Measurements from ENCODE around the gene RMND5B.

DNA sequence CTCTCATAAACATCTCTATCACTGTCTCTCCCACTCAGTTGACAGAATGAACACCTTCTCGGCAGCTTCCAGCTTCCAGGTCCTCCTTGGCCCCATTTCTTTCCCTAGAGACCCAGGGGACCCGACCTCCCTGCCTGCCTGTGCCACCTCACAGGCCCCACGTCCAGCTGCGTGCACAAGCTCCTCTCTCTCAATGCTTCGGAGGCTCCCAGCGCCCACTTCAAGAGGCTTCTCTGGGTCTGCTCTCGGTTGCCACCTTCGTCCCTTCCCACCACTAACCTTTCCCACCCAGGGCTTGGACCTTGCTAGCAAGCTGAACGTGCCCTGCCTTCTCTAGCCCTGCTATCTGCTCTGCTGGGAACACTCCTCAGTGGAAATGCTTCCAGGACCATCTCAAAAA lies 20.3 kb upstream of the RMND5B start:
- TF ChIP-seq, protein P1, sequence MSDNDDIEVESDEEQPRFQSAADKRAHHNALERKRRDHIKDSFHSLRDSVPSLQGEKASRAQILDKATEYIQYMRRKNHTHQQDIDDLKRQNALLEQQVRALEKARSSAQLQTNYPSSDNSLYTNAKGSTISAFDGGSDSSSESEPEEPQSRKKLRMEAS (IDR thresholded peaks at IDR 0.05) = no peak
- no peak for TF ChIP-seq NCOA2 (CRISPR knock-in tag; IDR thresholded peaks at IDR 0.05)
- TF ChIP-seq ZNF274 (CRISPR knock-in tag; IDR thresholded peaks at IDR 0.05) = no peak
- TF ChIP-seq MTF2 (CRISPR knock-in tag; IDR thresholded peaks at IDR 0.05; ENCODE audit: borderline replicate concordance) = no peak
- no peak for TF ChIP-seq SUZ12 (IDR thresholded peaks at IDR 0.05; ENCODE audit: low read depth, low read length)
- TF ChIP-seq, protein P2, sequence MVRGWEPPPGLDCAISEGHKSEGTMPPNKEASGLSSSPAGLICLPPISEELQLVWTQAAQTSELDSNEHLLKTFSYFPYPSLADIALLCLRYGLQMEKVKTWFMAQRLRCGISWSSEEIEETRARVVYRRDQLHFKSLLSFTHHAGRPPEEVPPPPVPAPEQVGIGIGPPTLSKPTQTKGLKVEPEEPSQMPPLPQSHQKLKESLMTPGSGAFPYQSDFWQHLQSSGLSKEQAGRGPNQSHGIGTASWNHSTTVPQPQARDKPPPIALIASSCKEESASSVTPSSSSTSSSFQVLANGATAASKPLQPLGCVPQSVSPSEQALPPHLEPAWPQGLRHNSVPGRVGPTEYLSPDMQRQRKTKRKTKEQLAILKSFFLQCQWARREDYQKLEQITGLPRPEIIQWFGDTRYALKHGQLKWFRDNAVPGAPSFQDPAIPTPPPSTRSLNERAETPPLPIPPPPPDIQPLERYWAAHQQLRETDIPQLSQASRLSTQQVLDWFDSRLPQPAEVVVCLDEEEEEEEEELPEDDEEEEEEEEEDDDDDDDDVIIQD (CRISPR knock-in tag; IDR thresholded peaks at IDR 0.05; ENCODE audit: low read depth) = no peak
- TF ChIP-seq, protein P3, sequence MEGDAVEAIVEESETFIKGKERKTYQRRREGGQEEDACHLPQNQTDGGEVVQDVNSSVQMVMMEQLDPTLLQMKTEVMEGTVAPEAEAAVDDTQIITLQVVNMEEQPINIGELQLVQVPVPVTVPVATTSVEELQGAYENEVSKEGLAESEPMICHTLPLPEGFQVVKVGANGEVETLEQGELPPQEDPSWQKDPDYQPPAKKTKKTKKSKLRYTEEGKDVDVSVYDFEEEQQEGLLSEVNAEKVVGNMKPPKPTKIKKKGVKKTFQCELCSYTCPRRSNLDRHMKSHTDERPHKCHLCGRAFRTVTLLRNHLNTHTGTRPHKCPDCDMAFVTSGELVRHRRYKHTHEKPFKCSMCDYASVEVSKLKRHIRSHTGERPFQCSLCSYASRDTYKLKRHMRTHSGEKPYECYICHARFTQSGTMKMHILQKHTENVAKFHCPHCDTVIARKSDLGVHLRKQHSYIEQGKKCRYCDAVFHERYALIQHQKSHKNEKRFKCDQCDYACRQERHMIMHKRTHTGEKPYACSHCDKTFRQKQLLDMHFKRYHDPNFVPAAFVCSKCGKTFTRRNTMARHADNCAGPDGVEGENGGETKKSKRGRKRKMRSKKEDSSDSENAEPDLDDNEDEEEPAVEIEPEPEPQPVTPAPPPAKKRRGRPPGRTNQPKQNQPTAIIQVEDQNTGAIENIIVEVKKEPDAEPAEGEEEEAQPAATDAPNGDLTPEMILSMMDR (CRISPR knock-in tag; IDR thresholded peaks at IDR 0.05) = no peak

Data from HepG2 (cell line).